Neural progenitor cell (in vitro differentiated cells): ENCODE results near the gene GAL3ST3. TPM values are rescaled to one million over a fixed set of nuclear protein-coding genes. Genes with fewer than 3 reads are reported as not detected.

Experiments
- DNase-seq: peaks from one replicate; pipeline ENCODE4 v3.0.0-alpha.2; 2016; ENCODE audit warnings: low spot score
- H2AFZ ChIP-seq: fragments of 200-600 bp; sonication (generic); replicated peaks from 2 replicates; pipeline ENCODE4 v1.6.1; 2016; ENCODE audit warnings: antibody characterized with exemption
- H3F3A ChIP-seq: fragments of 200-600 bp; sonication (generic); 2 replicates; pipeline ENCODE4 v1.6.1; 2016; ENCODE audit warnings: antibody characterized with exemption, low read depth
- H3K27ac ChIP-seq: fragments of 200-600 bp; sonication (generic); 2 replicates; pipeline ENCODE4 v1.5.1; 2016; ENCODE audit warnings: mild to moderate bottlenecking
- H3K27me3 ChIP-seq: fragments of 200-600 bp; sonication (generic); 2 replicates; pipeline ENCODE4 v1.6.1; 2016; ENCODE audit warnings: mild to moderate bottlenecking, moderate library complexity
- H3K36me3 ChIP-seq: fragments of 200-600 bp; sonication (generic); 2 replicates; pipeline ENCODE4 v1.5.1; 2016
- H3K4me1 ChIP-seq: fragments of 200-600 bp; sonication (generic); 2 replicates; pipeline ENCODE4 v1.6.1; 2016; ENCODE audit warnings: mixed run types
- H3K4me2 ChIP-seq: fragments of 200-600 bp; sonication (generic); 2 replicates; pipeline ENCODE4 v1.6.1; 2016
- H3K4me3 ChIP-seq: fragments of 200-600 bp; sonication (generic); 2 replicates; pipeline ENCODE4 v1.5.1; 2016
- H3K79me2 ChIP-seq: fragments of 200-600 bp; sonication (generic); 2 replicates; pipeline ENCODE4 v1.6.1; 2016; ENCODE audit warnings: low read depth
- H3K9ac ChIP-seq: fragments of 200-600 bp; sonication (generic); 2 replicates; pipeline ENCODE4 v1.6.1; 2016
- H3K9me3 ChIP-seq: fragments of 200-600 bp; sonication (generic); 2 replicates; pipeline ENCODE4 v1.5.1; 2016; ENCODE audit warnings: low read depth
- H4K20me1 ChIP-seq: fragments of 200-600 bp; sonication (generic); 2 replicates; pipeline ENCODE4 v1.6.1; 2016; ENCODE audit warnings: low read depth
- H3K27ac Mint-ChIP-seq: 3 replicates; pipeline ENCODE4 v1.8.0; 2021; ENCODE audit warnings: mixed read lengths
- H3K27me3 Mint-ChIP-seq: 2 replicates; pipeline ENCODE4 v1.8.0; 2022; ENCODE audit warnings: low read depth, mild to moderate bottlenecking, inconsistent platforms, moderate library complexity, mixed read lengths; ENCODE audit not compliant: insufficient read depth
- H3K36me3 Mint-ChIP-seq: 3 replicates; pipeline ENCODE4 v1.8.0; 2021; ENCODE audit warnings: mixed read lengths
- H3K4me1 Mint-ChIP-seq: 3 replicates; pipeline ENCODE4 v1.8.0; 2021; ENCODE audit warnings: mixed read lengths
- H3K4me3 Mint-ChIP-seq: 3 replicates; pipeline ENCODE4 v1.8.0; 2021; ENCODE audit warnings: mild to moderate bottlenecking, moderate library complexity, mixed read lengths
- H3K9me3 Mint-ChIP-seq: 3 replicates; pipeline ENCODE4 v1.8.0; 2020; ENCODE audit warnings: mixed read lengths
- EZH2 ChIP-seq: fragments of 200-600 bp; sonication (generic); IDR thresholded peaks from 2 replicates; pipeline ENCODE4 v1.6.1; 2017; ENCODE audit warnings: antibody characterized with exemption, mild to moderate bottlenecking, moderate library complexity
- EZH2phosphoT487 ChIP-seq: fragments of 200-600 bp; sonication (generic); IDR thresholded peaks from 2 replicates; pipeline ENCODE4 v1.6.1; 2017; ENCODE audit warnings: antibody characterized with exemption
- total RNA-seq: library from RNA; depleted of rRNA; stranded (reverse); fragments of >200 nt; gene quantifications from 2 replicates; pipeline ENCODE4 v1.2.3, GENCODE V29; 2015; ENCODE audit warnings: low replicate concordance
- TF ChIP-seq, protein P1 (sequence below): fragments of 200-600 bp; sonication (generic); IDR thresholded peaks from 2 replicates; pipeline ENCODE4 v1.5.1; 2017; ENCODE audit warnings: antibody characterized with exemption, mild to moderate bottlenecking

The GAL3ST3 gene
- total RNA-seq, 1 donor from 2014 or later, result 8.5 TPM

DNA sequence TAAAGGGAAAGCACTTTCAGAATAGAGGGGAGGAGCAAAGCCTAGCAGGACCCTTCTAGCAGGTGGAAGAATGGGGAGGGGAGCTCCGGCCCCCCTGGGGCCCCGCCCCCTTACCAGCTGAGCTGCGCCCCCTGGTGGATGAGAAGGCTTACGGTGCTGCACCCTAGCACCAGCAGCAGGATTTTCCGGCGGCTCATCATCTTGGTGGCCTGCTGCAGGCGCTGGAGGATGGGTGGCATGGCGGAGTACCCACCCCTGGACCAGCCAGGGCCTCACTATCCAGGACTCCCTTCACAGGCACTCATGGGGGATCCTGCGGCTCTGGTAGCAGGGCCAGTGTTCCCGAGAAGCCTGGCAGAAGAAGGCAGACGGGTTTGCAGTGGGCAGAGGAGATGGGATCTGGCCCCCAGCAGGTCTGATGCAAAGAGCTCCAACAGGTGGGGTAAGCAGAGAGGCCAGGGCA, 3.8 kb downstream of the GAL3ST3 start:
- peaks cover 2% of the 10 kb centered on the region for H3K9me3 Mint-ChIP-seq
- H3K79me2 ChIP-seq, result peaks cover 23% of the 10 kb centered on the region
- no peak overlapping the region for H3K9ac ChIP-seq
- no peak overlapping the region for H3K27ac ChIP-seq
- H3F3A ChIP-seq, result peaks cover 26% of the 10 kb centered on the region
- H3K27ac Mint-ChIP-seq, result no peak overlapping the region
- no peak overlapping the region for H3K4me3 ChIP-seq
- H3K27me3 ChIP-seq, result no peaks in the 10 kb centered on the region
- H3K4me1 ChIP-seq, result peaks cover 15% of the 10 kb centered on the region
- H3K27me3 Mint-ChIP-seq, result no peaks in the 10 kb centered on the region
- no peaks in the 10 kb centered on the region for H3K9me3 ChIP-seq
- H3K36me3 Mint-ChIP-seq, result no peaks in the 10 kb centered on the region
- peak overlapping the region; percentile 65 for H3K4me2 ChIP-seq
- H3K4me3 Mint-ChIP-seq, result no peak overlapping the region
- peaks cover 26% of the 10 kb centered on the region for H3K4me1 Mint-ChIP-seq
- peaks cover 4% of the 10 kb centered on the region for H3K36me3 ChIP-seq
- peaks cover 5% of the 10 kb centered on the region for H4K20me1 ChIP-seq
- H2AFZ ChIP-seq, result no peak overlapping the region
- no peak for TF ChIP-seq EZH2
- TF ChIP-seq, protein P1, sequence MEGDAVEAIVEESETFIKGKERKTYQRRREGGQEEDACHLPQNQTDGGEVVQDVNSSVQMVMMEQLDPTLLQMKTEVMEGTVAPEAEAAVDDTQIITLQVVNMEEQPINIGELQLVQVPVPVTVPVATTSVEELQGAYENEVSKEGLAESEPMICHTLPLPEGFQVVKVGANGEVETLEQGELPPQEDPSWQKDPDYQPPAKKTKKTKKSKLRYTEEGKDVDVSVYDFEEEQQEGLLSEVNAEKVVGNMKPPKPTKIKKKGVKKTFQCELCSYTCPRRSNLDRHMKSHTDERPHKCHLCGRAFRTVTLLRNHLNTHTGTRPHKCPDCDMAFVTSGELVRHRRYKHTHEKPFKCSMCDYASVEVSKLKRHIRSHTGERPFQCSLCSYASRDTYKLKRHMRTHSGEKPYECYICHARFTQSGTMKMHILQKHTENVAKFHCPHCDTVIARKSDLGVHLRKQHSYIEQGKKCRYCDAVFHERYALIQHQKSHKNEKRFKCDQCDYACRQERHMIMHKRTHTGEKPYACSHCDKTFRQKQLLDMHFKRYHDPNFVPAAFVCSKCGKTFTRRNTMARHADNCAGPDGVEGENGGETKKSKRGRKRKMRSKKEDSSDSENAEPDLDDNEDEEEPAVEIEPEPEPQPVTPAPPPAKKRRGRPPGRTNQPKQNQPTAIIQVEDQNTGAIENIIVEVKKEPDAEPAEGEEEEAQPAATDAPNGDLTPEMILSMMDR, result peak; percentile 93
- DNase-seq, result peak; percentile 95

DNA sequence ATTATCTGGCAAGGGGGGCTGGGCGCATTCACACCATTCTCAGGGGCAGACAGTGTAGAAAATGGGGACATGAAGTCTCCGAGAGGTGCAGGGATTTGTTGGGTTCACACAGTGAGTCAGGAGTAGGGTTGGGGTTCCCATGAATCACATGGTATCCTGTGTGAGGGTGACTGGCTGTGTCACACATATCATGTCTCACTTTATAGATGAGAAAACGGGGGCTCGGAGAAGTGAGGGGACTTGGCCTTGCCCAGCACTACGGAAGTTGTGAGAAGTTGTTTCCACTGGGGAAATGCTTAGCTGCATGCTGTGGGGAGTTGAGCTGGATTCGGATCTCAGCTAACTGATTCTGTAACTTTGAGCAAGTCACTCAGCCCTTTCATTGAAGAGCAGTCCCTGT, 4.2 kb downstream of the GAL3ST3 start:
- TF ChIP-seq, protein P1, result no peak
- no peak for TF ChIP-seq EZH2phosphoT487
- no peak for TF ChIP-seq EZH2
- H3K9ac ChIP-seq, result no peak overlapping the region
- H3K27me3 ChIP-seq, result no peaks in the 10 kb centered on the region
- H3K9me3 ChIP-seq, result no peaks in the 10 kb centered on the region
- H3K36me3 ChIP-seq, result peaks cover 4% of the 10 kb centered on the region
- no peaks in the 10 kb centered on the region for H3K27me3 Mint-ChIP-seq
- H3K9me3 Mint-ChIP-seq, result peaks cover 2% of the 10 kb centered on the region
- no peak for DNase-seq
- peaks cover 23% of the 10 kb centered on the region for H3F3A ChIP-seq
- peak overlapping the region; percentile 54 for H3K27ac Mint-ChIP-seq
- no peak overlapping the region for H3K4me3 ChIP-seq
- H4K20me1 ChIP-seq, result peaks cover 5% of the 10 kb centered on the region
- peaks cover 15% of the 10 kb centered on the region for H3K4me1 ChIP-seq
- H3K27ac ChIP-seq, result no peak overlapping the region
- H3K4me3 Mint-ChIP-seq, result peak overlapping the region; percentile 22
- no peaks in the 10 kb centered on the region for H3K36me3 Mint-ChIP-seq
- peaks cover 22% of the 10 kb centered on the region for H3K4me1 Mint-ChIP-seq
- no peak overlapping the region for H2AFZ ChIP-seq
- H3K79me2 ChIP-seq, result peaks cover 23% of the 10 kb centered on the region
- peak overlapping the region; percentile 65 for H3K4me2 ChIP-seq

DNA sequence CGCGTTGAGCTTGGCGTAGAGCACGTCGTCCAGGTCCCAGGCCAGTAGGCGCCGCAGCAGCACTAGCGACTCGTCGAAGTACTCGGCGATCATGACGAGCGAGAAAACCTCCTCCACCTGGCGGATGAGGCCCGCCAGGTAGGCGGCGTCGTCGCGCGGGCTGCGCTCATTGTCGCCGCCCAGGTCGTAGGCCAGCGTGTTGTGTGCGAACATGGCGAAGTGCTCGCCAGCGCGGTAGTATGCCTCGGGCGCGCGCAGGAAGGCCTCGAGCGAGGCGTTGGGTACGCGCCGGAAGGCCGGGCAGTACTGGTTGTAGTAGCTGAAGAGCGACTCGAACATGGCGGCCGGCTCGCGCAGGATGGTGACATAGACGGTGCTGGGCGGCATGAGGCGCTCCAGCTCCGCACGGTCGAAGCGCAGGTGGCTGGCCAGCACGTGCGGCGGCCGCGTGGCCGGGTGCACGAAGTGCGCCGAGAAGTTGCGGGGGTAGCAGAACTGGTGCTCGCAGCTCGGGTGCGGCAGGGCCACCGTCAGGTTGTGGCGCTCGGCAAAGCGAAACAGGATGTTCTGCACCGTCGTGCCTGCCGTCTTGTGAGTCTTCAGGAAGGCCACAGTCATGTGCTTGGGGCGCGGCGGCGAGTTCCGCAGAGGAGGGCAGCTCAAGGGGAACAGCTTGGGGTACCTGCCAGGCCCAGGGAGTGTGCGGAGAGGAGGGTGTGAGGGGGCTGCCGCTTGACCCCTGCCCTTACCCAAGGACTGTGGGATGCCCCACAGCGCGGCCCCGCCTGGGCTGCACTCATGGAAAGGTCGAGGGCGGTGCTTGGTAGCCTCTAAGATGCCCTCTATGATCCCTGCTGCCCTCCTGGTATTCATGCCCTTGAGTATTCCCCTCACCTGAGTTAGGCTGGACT, 5.7 kb downstream of the GAL3ST3 start:
- no peak for DNase-seq
- H3K4me3 Mint-ChIP-seq, result no peak overlapping the region
- no peak overlapping the region for H3K4me3 ChIP-seq
- no peak overlapping the region for H3K27ac ChIP-seq
- H3K27ac Mint-ChIP-seq, result no peak overlapping the region
- H3K9ac ChIP-seq, result no peak overlapping the region
- TF ChIP-seq EZH2 (no peak), EZH2phosphoT487 (no peak)
- TF ChIP-seq, protein P1, result no peak
- no peaks in the 10 kb centered on the region for H3K27me3 Mint-ChIP-seq
- H3K4me1 ChIP-seq, result peaks cover 14% of the 10 kb centered on the region
- H3K9me3 ChIP-seq, result no peaks in the 10 kb centered on the region
- no peaks in the 10 kb centered on the region for H3K27me3 ChIP-seq
- H3K79me2 ChIP-seq, result peaks cover 20% of the 10 kb centered on the region
- H3K4me2 ChIP-seq, result no peak overlapping the region
- no peaks in the 10 kb centered on the region for H3K36me3 Mint-ChIP-seq
- peaks cover 4% of the 10 kb centered on the region for H3K36me3 ChIP-seq
- peaks cover 16% of the 10 kb centered on the region for H3F3A ChIP-seq
- H2AFZ ChIP-seq, result no peak overlapping the region
- peaks cover 2% of the 10 kb centered on the region for H3K9me3 Mint-ChIP-seq
- peaks cover 5% of the 10 kb centered on the region for H4K20me1 ChIP-seq
- H3K4me1 Mint-ChIP-seq, result peaks cover 14% of the 10 kb centered on the region
